HUES48 (cell line): ENCODE results near the gene LIX1.

Experiments
- H3K27ac ChIP-seq: one replicate; pipeline ENCODE4 v1.7.0; 2013; ENCODE audit warnings: low read depth, low read length, inconsistent platforms
- H3K27me3 ChIP-seq: 2 replicates; pipeline ENCODE4 v1.6.1; 2013; ENCODE audit warnings: mild to moderate bottlenecking, low read length; ENCODE audit not compliant: control insufficient read depth, insufficient read depth
- H3K36me3 ChIP-seq: 2 replicates; pipeline ENCODE4 v1.6.1; 2013; ENCODE audit warnings: low read length; ENCODE audit not compliant: control insufficient read depth, insufficient read depth
- H3K4me1 ChIP-seq: 2 replicates; pipeline ENCODE4 v1.6.1; 2013; ENCODE audit warnings: mild to moderate bottlenecking, low read length; ENCODE audit not compliant: control insufficient read depth, insufficient read depth
- H3K4me3 ChIP-seq: 2 replicates; pipeline ENCODE4 v1.5.1; 2013; ENCODE audit warnings: mild to moderate bottlenecking, low read depth, low read length
- H3K9ac ChIP-seq: 2 replicates; pipeline ENCODE4 v1.6.1; 2013; ENCODE audit warnings: mild to moderate bottlenecking, low read depth, low read length, moderate library complexity
- H3K9me3 ChIP-seq: 2 replicates; pipeline ENCODE4 v1.6.1; 2013; ENCODE audit warnings: low read length; ENCODE audit not compliant: control insufficient read depth, insufficient read depth

The LIX1 gene

GRCh38 chr5:97167435-97167834 lies 25.0 kb upstream of the LIX1 start:
- Histone ChIP-seq H3K9ac (no peak overlapping the region), H3K36me3 (peaks cover 94% of the 10 kb centered on the region), H3K4me1 (no peaks in the 10 kb centered on the region), H3K9me3 (no peaks in the 10 kb centered on the region), H3K4me3 (no peak overlapping the region), H3K27me3 (no peaks in the 10 kb centered on the region), H3K27ac (no peak overlapping the region)

DNA sequence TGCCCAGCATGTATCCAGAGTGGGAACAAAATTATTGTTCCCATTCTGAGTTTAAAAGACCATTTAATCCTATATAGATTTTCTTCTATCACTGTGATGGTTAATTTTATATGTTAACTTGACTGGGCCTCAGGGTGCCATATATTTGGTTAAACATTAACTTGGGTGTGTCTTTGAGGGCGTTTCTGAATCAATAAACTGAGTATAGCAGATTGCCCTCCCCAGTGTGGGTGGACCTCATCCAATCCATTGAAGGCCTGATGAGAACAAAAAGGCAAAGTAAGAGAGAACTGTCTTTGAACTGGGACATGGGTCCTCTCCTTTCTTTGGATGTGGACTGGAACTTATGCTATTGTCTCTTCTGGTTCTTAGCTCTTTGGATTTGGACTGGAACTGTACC lies 23.3 kb upstream of the LIX1 start:
- Histone ChIP-seq H3K27me3 (no peaks in the 10 kb centered on the region), H3K27ac (no peak overlapping the region), H3K4me3 (no peak overlapping the region), H3K4me1 (no peaks in the 10 kb centered on the region), H3K9me3 (no peaks in the 10 kb centered on the region), H3K36me3 (peaks cover 93% of the 10 kb centered on the region), H3K9ac (no peak overlapping the region)

GRCh38 chr5:97164846-97165245 lies 22.4 kb upstream of the LIX1 start:
- H3K27me3 ChIP-seq, result no peaks in the 10 kb centered on the region
- no peaks in the 10 kb centered on the region for H3K9me3 ChIP-seq
- H3K9ac ChIP-seq, result no peak overlapping the region
- H3K36me3 ChIP-seq, result peaks cover 91% of the 10 kb centered on the region
- no peak overlapping the region for H3K4me3 ChIP-seq
- no peaks in the 10 kb centered on the region for H3K4me1 ChIP-seq
- no peak overlapping the region for H3K27ac ChIP-seq

DNA sequence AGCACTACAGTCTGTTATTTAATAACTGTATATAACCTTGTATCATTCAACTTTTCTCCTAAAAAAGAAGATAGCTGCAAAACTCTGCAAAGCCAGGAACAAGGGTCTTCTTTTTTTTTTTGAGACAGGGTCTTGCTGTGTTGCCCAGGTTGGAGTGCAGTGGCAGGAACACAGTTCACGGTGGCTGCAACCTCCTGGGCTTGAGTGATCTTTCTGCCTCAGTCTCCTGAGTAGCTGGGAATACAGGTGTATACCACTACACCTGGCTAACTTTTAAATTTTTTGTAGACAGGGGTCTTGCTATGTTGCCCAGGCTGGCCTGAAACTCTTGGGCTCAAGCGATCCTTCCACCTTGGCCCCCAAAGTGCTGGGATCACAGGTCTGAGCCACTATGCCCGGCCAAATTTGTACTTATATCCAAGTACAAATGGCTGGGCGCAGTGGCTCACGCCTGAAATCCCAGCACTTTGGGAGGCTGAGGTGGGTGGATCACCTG lies 21.4 kb upstream of the LIX1 start:
- Histone ChIP-seq H3K36me3 (peaks cover 83% of the 10 kb centered on the region), H3K4me1 (no peaks in the 10 kb centered on the region), H3K27me3 (no peaks in the 10 kb centered on the region), H3K4me3 (no peak overlapping the region), H3K9me3 (no peaks in the 10 kb centered on the region), H3K9ac (no peak overlapping the region), H3K27ac (no peak overlapping the region)

DNA sequence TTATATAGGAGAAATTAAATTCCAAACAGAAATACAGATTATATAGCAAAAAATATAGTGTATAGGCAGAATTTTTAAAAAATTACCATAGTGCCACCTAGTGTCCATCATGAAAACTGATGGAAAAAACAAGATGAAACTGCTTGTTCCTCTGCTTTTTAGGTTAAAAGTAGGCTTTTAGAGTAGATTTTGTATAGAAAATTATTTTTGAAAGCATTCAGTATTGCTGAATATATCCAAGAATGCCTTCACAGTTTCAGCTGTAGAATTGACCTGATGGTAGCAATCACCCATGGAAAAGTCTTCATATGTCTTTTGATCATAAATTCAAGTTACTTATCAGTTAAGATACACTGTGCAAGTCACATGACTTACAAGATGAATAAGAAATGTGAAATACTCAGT lies 21.0 kb upstream of the LIX1 start:
- H3K9ac ChIP-seq, result no peak overlapping the region
- no peaks in the 10 kb centered on the region for H3K9me3 ChIP-seq
- H3K27me3 ChIP-seq, result no peaks in the 10 kb centered on the region
- H3K4me1 ChIP-seq, result no peaks in the 10 kb centered on the region
- H3K27ac ChIP-seq, result no peak overlapping the region
- no peak overlapping the region for H3K4me3 ChIP-seq
- peaks cover 78% of the 10 kb centered on the region for H3K36me3 ChIP-seq

- Histone ChIP-seq H3K4me1 (no peaks in the 10 kb centered on the region), H3K9me3 (no peaks in the 10 kb centered on the region), H3K9ac (no peak overlapping the region), H3K27ac (no peak overlapping the region), H3K27me3 (no peaks in the 10 kb centered on the region), H3K4me3 (no peak overlapping the region), H3K36me3 (peaks cover 65% of the 10 kb centered on the region)
Observed at GRCh38 chr5:97162045-97162444, 19.6 kb upstream of the LIX1 start.

DNA sequence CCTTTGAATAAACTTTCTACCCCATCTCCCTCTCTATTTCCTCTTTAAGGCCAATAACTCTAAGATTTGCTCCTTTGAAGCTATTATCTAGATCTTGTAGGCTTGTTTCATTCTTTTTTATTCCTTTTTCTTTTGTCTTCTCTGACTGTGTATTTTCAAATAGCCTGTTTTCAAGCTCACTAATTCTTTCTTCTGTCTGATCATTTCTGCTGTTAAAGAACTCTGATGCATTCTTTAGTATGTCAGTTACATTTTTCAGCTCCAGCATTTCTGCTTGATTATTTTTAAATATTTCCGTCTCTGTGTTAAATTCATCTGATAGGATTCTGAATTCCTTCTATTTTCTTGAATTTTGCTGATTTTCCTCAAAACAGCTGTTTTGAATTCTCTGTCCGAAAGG lies 15.3 kb upstream of the LIX1 start:
- no peak overlapping the region for H3K27ac ChIP-seq

GRCh38 chr5:97151370-97151769 lies 9.0 kb upstream of the LIX1 start:
- no peaks in the 10 kb centered on the region for H3K36me3 ChIP-seq
- no peak overlapping the region for H3K9ac ChIP-seq
- H3K9me3 ChIP-seq, result no peaks in the 10 kb centered on the region
- no peaks in the 10 kb centered on the region for H3K27me3 ChIP-seq
- 0 out of 2 replicates have a peak, but pooled peaks cover 3% of the 10 kb centered on the region for H3K4me1 ChIP-seq
- no peak overlapping the region for H3K4me3 ChIP-seq
- no peak overlapping the region for H3K27ac ChIP-seq

More for the DNA sequence above, 15.3 kb upstream of the LIX1 start:
- Histone ChIP-seq H3K9me3 (no peaks in the 10 kb centered on the region), H3K4me3 (no peak overlapping the region), H3K36me3 (peaks cover 25% of the 10 kb centered on the region), H3K9ac (no peak overlapping the region), H3K4me1 (no peaks in the 10 kb centered on the region), H3K27me3 (no peaks in the 10 kb centered on the region)

GRCh38 chr5:97150401-97150800 lies 8.0 kb upstream of the LIX1 start:
- H3K27me3 ChIP-seq, result no peaks in the 10 kb centered on the region
- H3K4me1 ChIP-seq, result 0 out of 2 replicates have a peak, but pooled peaks cover 3% of the 10 kb centered on the region
- H3K9ac ChIP-seq, result no peak overlapping the region
- H3K4me3 ChIP-seq, result no peak overlapping the region
- H3K9me3 ChIP-seq, result no peaks in the 10 kb centered on the region
- H3K36me3 ChIP-seq, result no peaks in the 10 kb centered on the region
- H3K27ac ChIP-seq, result no peak overlapping the region

DNA sequence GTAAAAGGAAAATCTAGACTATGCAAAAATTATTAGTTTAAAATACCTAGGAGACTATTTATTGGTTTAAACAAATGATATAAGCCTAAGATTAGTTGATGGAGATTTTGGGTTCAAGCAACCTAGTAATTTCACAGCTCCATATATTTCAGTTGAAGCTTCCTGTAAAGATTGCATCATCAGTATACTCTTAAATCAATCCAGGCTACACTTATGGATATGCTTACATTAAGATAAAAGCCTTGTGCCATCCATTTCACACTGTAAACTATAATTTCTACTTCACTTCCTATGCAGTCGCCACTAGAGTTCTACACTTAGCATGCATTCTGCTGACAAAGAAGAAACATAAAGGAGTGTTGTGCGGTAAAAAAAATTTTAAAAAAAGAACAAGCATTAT lies 7.3 kb upstream of the LIX1 start:
- Histone ChIP-seq H3K9ac (no peak overlapping the region), H3K4me3 (no peak overlapping the region), H3K27me3 (no peaks in the 10 kb centered on the region), H3K27ac (no peak overlapping the region), H3K4me1 (0 out of 2 replicates have a peak, but pooled peaks cover 3% of the 10 kb centered on the region), H3K36me3 (no peaks in the 10 kb centered on the region), H3K9me3 (no peaks in the 10 kb centered on the region)

- Histone ChIP-seq H3K9me3 (no peaks in the 10 kb centered on the region), H3K4me1 (0 out of 2 replicates have a peak, but pooled peaks cover 3% of the 10 kb centered on the region), H3K4me3 (no peak overlapping the region), H3K9ac (no peak overlapping the region), H3K36me3 (no peaks in the 10 kb centered on the region), H3K27ac (no peak overlapping the region), H3K27me3 (no peaks in the 10 kb centered on the region)
Observed at GRCh38 chr5:97148288-97148687, 5.9 kb upstream of the LIX1 start.

DNA sequence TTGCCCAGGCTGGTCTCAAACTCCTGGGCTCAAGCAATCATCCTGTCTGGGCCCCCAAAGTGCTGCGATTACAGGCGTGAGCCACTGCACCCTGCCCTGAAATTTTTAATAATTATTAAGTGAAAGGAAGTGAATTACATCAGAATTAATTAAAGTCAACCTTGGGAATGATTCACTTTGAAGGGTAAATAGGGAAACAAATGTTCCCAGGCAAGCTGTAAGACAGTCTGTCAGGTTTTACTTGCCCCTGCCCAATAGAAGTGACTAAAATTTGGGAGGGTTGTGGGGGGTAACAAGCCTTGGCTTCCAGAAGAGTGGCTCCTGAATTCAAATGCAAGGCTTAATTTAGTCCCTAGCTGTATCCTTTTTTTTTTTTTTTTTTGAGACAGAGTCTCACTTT lies 1.3 kb upstream of the LIX1 start:
- H3K27me3 ChIP-seq, result no peaks in the 10 kb centered on the region
- no peak overlapping the region for H3K27ac ChIP-seq
- H3K36me3 ChIP-seq, result no peaks in the 10 kb centered on the region
- peaks cover 23% of the 10 kb centered on the region for H3K4me1 ChIP-seq
- H3K9ac ChIP-seq, result no peak overlapping the region
- H3K4me3 ChIP-seq, result no peak overlapping the region
- no peaks in the 10 kb centered on the region for H3K9me3 ChIP-seq
